ENCODE results near the gene PLPP2. TPM values are rescaled to one million over a fixed set of nuclear protein-coding genes. Genes with fewer than 3 reads are reported as not detected.

Gene PLPP2
- total and polyA plus RNA-seq, 9 of the 15 experiments (the other 6 are each of a cell fraction or from before 2014, with no cell fraction given) = 0.51 to 4.4 (median 2.2) TPM; not detected in 1

- TF ChIP-seq ARID4B (CRISPR knock-in tag; IDR thresholded peaks at IDR 0.05) = peak; percentile 57
- TF ChIP-seq VEZF1 (CRISPR knock-in tag; IDR thresholded peaks at IDR 0.05) = peak; percentile 14; the same call in 1 of the 2 replicates
- peak; percentile 28; the same call in 1 of the 2 replicates for TF ChIP-seq MAX (CRISPR knock-in tag; IDR thresholded peaks at IDR 0.05)
- peak; percentile 45; the same call in 1 of the 2 replicates for TF ChIP-seq ZNF395 (CRISPR knock-in tag; IDR thresholded peaks at IDR 0.05)
- TF ChIP-seq TEAD4 (IDR thresholded peaks at IDR 0.05; ENCODE audit: low read length) = no peak
- TF ChIP-seq TEAD4 (CRISPR knock-in tag; IDR thresholded peaks at IDR 0.05; ENCODE audit: borderline replicate concordance) = 0 out of 2 replicates have a peak, but pooled peaks have one; percentile 48
- TF ChIP-seq TEAD1 (CRISPR knock-in tag; IDR thresholded peaks at IDR 0.05) = 0 out of 4 replicates have a peak, but pooled peaks of 1 of the 2 experiments have one; percentile 55
- TF ChIP-seq PYGO2 (tag; IDR thresholded peaks at IDR 0.05) = no peak
- 0 out of 2 replicates have a peak, but pooled peaks have one; percentile 8 for TF ChIP-seq NFIC (IDR thresholded peaks at IDR 0.05)
- TF ChIP-seq ZNF655 (CRISPR knock-in tag; IDR thresholded peaks at IDR 0.05) = no peak
- TF ChIP-seq SRF (CRISPR knock-in tag; IDR thresholded peaks at IDR 0.05) = peak in 1 of 2 experiments; percentile 56; a peak in 2 of 4 replicates
- peak in 1 of 2 experiments; percentile 71; a peak in 1 of 4 replicates for TF ChIP-seq FOXA3 (CRISPR knock-in tag; conservative IDR thresholded peaks at IDR 0.05 in 1 of 2, IDR thresholded peaks at IDR 0.05 in 1 of 2)
- 0 out of 2 replicates have a peak, but pooled peaks have one; percentile 55 for TF ChIP-seq FOXP1 (CRISPR knock-in tag; IDR thresholded peaks at IDR 0.05)
- peak; percentile 57 for TF ChIP-seq CXXC5 (CRISPR knock-in tag; IDR thresholded peaks at IDR 0.05)
- TF ChIP-seq HDAC2 (IDR thresholded peaks at IDR 0.05) = peak; percentile 81
- TF ChIP-seq DMBX1 (CRISPR knock-in tag; IDR thresholded peaks at IDR 0.05; ENCODE audit: borderline replicate concordance) = peak; percentile 75; the same call in 1 of the 2 replicates
- TF ChIP-seq TAL1 (IDR thresholded peaks at IDR 0.05) = no peak
- peak in 1 of 2 experiments; percentile 51; a peak in 2 of 4 replicates for TF ChIP-seq HDAC1 (IDR thresholded peaks at IDR 0.05)
These were observed 13.5 kb downstream of the PLPP2 start (continued) for GRCh38 chr19:277581-278165.

All from K562 (cell line).